CD4-positive, alpha-beta T cell (primary cell): Measurements from ENCODE around the gene ITGA7. TPM values are rescaled to one million over a fixed set of nuclear protein-coding genes. Genes with fewer than 3 reads are reported as not detected.

Experiments used
- ATAC-seq: fragments of 200-7000 bp; cut with Tn5 transposase; one replicate; pipeline ENCODE4 v1.10.0; 2022; ENCODE audit warnings: mild to moderate bottlenecking; ENCODE audit not compliant: poor library complexity
- CTCF ChIA-PET: fragments of 350-600 bp; sonication (Branson Sonifier 250); formaldehyde crosslinking; loops from one replicate; lab custom pipeline; 2021; ENCODE audit warnings: antibody characterized with exemption, inconsistent platforms; lab: Charles Lee
- POLR2A ChIA-PET: fragments of 350-600 bp; sonication (Branson Sonifier 250); formaldehyde crosslinking; loops from one replicate; lab custom pipeline; 2021; ENCODE audit warnings: antibody characterized with exemption, inconsistent platforms; lab: Charles Lee
- DNase-seq, 14 experiments: peaks; one replicate each; pipeline ENCODE4 v3.0.0-alpha.2; 2013 to 2020; ENCODE audit warnings: mixed read lengths in 2 of 14
- H3K27ac ChIP-seq, 2 donors: one replicate each; pipeline versions ENCODE4 v1.5.1 to v1.7.0; 2013; ENCODE audit warnings: low read length in 2 of 2, low read depth in 1 of 2, mild to moderate bottlenecking in 1 of 2
- H3K27me3 ChIP-seq, 2 experiments: 1 replicate in 1 of 2; 2 replicates in 1 of 2; pipeline versions ENCODE4 v1.6.1 to v1.7.0; 2013; ENCODE audit warnings: low read length in 2 of 2, control low read depth in 1 of 2, mild to moderate bottlenecking in 1 of 2, moderate library complexity in 1 of 2; ENCODE audit not compliant: insufficient read depth in 2 of 2, control insufficient read depth in 1 of 2
- H3K36me3 ChIP-seq: one replicate; pipeline ENCODE4 v1.6.1; 2013; ENCODE audit warnings: low read length, control low read depth; ENCODE audit not compliant: insufficient read depth
- H3K4me1 ChIP-seq: one replicate; pipeline ENCODE4 v1.6.1; 2013; ENCODE audit warnings: low read length, control low read depth; ENCODE audit not compliant: insufficient read depth
- H3K4me3 ChIP-seq: one replicate; pipeline ENCODE4 v1.5.1; 2013; ENCODE audit warnings: mild to moderate bottlenecking, low read length, moderate library complexity
- H3K9me3 ChIP-seq, 2 experiments: 1 replicate in 1 of 2; 2 replicates in 1 of 2; pipeline versions ENCODE4 v1.6.1 to v1.7.0; 2013; ENCODE audit warnings: low read length in 2 of 2, mild to moderate bottlenecking in 2 of 2, control low read depth in 1 of 2, moderate library complexity in 1 of 2; ENCODE audit not compliant: control insufficient read depth in 1 of 2, insufficient read depth in 1 of 2
- H3K27ac Mint-ChIP-seq: one replicate; pipeline ENCODE4 v1.8.0; 2020; ENCODE audit warnings: mixed read lengths
- H3K27me3 Mint-ChIP-seq: one replicate; pipeline ENCODE4 v1.8.0; 2021; ENCODE audit warnings: mixed read lengths
- H3K36me3 Mint-ChIP-seq: one replicate; pipeline ENCODE4 v1.8.0; 2021; ENCODE audit warnings: low read depth, mixed read lengths
- H3K4me1 Mint-ChIP-seq: one replicate; pipeline ENCODE4 v1.8.0; 2021; ENCODE audit warnings: low read depth, mixed read lengths
- H3K4me3 Mint-ChIP-seq: one replicate; pipeline ENCODE4 v1.8.0; 2020; ENCODE audit warnings: mild to moderate bottlenecking, mixed read lengths
- H3K9me3 Mint-ChIP-seq: one replicate; pipeline ENCODE4 v1.8.0; 2020; ENCODE audit warnings: mixed read lengths
- CTCF ChIP-seq: fragments of 200-600 bp; IDR thresholded peaks from one replicate; pipeline ENCODE4 v1.8.0; 2022; ENCODE audit warnings: antibody characterized with exemption, mild to moderate bottlenecking
- intact Hi-C, 2 experiments: fragments of 100-400 bp; cut with DNase I in 1 of 2; cut with micrococcal nuclease in 1 of 2; formaldehyde crosslinking; loops; one replicate each; pipeline versions ENCODE4 v1.15.1 to v1.9.0; 2023 to 2025; cut with DNase I, micrococcal nuclease
- total RNA-seq, 174 experiments: library from RNA in 2 of 174; stranded (reverse) in 2 of 174; gene quantifications; one replicate each; pipeline ENCODE4 v1.2.3 and lab custom pipeline; 2021 to 2026

ITGA7 gene
- total RNA-seq, 2 experiments from 2014 or later = 1.2 to 1.6 TPM

GRCh38 chr12:55670276-55670675 lies 37.4 kb downstream of the ITGA7 start:
- H3K36me3 Mint-ChIP-seq = no peaks in the 10 kb centered on the region
- H3K27ac Mint-ChIP-seq = no peak overlapping the region
- H3K9me3 Mint-ChIP-seq = no peaks in the 10 kb centered on the region
- no peak overlapping the region for H3K4me3 ChIP-seq
- POLR2A ChIA-PET = no interaction called here
- H3K4me3 Mint-ChIP-seq = no peak overlapping the region
- no peaks in the 10 kb centered on the region for H3K9me3 ChIP-seq
- H3K27ac ChIP-seq = no peak overlapping the region
- no peaks in the 10 kb centered on the region for H3K4me1 ChIP-seq
- CTCF ChIA-PET = no interaction called here
- H3K27me3 ChIP-seq = no peaks in the 10 kb centered on the region
- H3K36me3 ChIP-seq = no peaks in the 10 kb centered on the region
- intact Hi-C loops = no loop called here
- no peak for DNase-seq
- ATAC-seq = no peak
- peaks cover 16% of the 10 kb centered on the region for H3K27me3 Mint-ChIP-seq
- H3K4me1 Mint-ChIP-seq = no peaks in the 10 kb centered on the region
- no peak for TF ChIP-seq CTCF

- ChIA-PET CTCF (interaction anchor here (0.9 kb wide), 1 partner anchor 10 kb away, joined by 3 read pairs; no protein-coding TSS in a partner anchor), POLR2A (no interaction called here)
- H3K9me3 Mint-ChIP-seq = no peaks in the 10 kb centered on the region
- Histone ChIP-seq H3K36me3 (no peaks in the 10 kb centered on the region), H3K27me3 (no peaks in the 10 kb centered on the region), H3K4me1 (no peaks in the 10 kb centered on the region), H3K9me3 (no peaks in the 10 kb centered on the region), H3K27ac (no peak overlapping the region), H3K4me3 (no peak overlapping the region)
- peaks cover 3% of the 10 kb centered on the region for H3K27me3 Mint-ChIP-seq
- no peaks in the 10 kb centered on the region for H3K4me1 Mint-ChIP-seq
- TF ChIP-seq CTCF = no peak
- no peak overlapping the region for H3K27ac Mint-ChIP-seq
- intact Hi-C loops = no loop called here
- H3K4me3 Mint-ChIP-seq = no peak overlapping the region
- H3K36me3 Mint-ChIP-seq = no peaks in the 10 kb centered on the region
- no peak for ATAC-seq
- no peak for DNase-seq
These were observed 41.2 kb downstream of the ITGA7 start for GRCh38 chr12:55666508-55666907.

DNA sequence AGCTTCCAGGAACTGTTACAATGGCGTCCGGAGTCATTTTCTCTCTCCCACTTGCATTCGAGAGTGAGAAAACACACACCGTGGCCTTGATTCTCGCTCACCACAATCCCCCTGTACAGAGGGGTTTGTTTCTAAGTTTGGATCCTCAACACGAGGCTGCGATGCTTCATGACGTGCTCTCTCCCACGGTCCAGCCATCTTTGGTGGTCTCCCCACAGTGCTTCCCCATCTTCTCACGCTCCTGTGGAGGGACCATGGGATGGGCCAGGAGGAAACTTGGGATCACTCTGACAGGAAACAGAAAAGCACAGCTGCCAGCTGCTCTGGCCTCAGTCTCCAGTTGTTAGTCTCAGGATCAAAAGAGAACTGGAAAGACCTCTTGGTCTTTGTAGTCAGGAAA lies 42.9 kb downstream of the ITGA7 start:
- POLR2A ChIA-PET = no interaction called here
- H3K9me3 Mint-ChIP-seq = no peaks in the 10 kb centered on the region
- intact Hi-C loops = no loop called here
- Histone ChIP-seq H3K27me3 (no peaks in the 10 kb centered on the region), H3K9me3 (no peaks in the 10 kb centered on the region), H3K36me3 (no peaks in the 10 kb centered on the region), H3K27ac (no peak overlapping the region), H3K4me1 (no peaks in the 10 kb centered on the region), H3K4me3 (no peak overlapping the region)
- ATAC-seq (no peak), DNase-seq (no peak)
- H3K36me3 Mint-ChIP-seq = no peaks in the 10 kb centered on the region
- TF ChIP-seq CTCF = no peak
- CTCF ChIA-PET = no interaction called here
- no peaks in the 10 kb centered on the region for H3K4me1 Mint-ChIP-seq
- H3K4me3 Mint-ChIP-seq = no peak overlapping the region
- H3K27ac Mint-ChIP-seq = no peak overlapping the region
- H3K27me3 Mint-ChIP-seq = peaks cover 3% of the 10 kb centered on the region
